SJCRH30 (cell line): ENCODE results near the gene GLP2R. TPM values are rescaled to one million over a fixed set of nuclear protein-coding genes. Genes with fewer than 3 reads are reported as not detected.
"Not testable (repeated sequence)": the region's sequence is repeated elsewhere in the genome, so short reads cannot be mapped to it uniquely, and the experiment has no call there.

Experiments
- DNase-seq, 2 experiments: peaks; one replicate each; pipeline ENCODE4 v3.0.0-alpha.2; 2015 to 2020
- H3K27ac ChIP-seq: fragments of 250-450 bp; sonication (Bioruptor Pico); 2 replicates; pipeline ENCODE4 v1.5.1; 2020; ENCODE audit warnings: mild to moderate bottlenecking, moderate library complexity
- H3K27me3 ChIP-seq: fragments of 250-450 bp; sonication (Bioruptor Pico); 2 replicates; pipeline ENCODE4 v1.5.1; 2020; ENCODE audit warnings: mild to moderate bottlenecking, moderate library complexity
- H3K36me3 ChIP-seq: fragments of 250-450 bp; sonication (Bioruptor Pico); 2 replicates; pipeline ENCODE4 v1.5.1; 2020; ENCODE audit warnings: mild to moderate bottlenecking, moderate library complexity
- H3K4me1 ChIP-seq: fragments of 250-450 bp; sonication (Bioruptor Pico); 2 replicates; pipeline ENCODE4 v1.5.1; 2020; ENCODE audit warnings: mild to moderate bottlenecking, moderate library complexity
- H3K4me3 ChIP-seq: fragments of 250-450 bp; sonication (Bioruptor Pico); 2 replicates; pipeline ENCODE4 v1.5.1; 2020; ENCODE audit warnings: mild to moderate bottlenecking, moderate library complexity
- H3K9me3 ChIP-seq: fragments of 250-450 bp; sonication (Bioruptor Pico); replicated peaks from 2 replicates; pipeline ENCODE4 v1.5.1; 2020; ENCODE audit warnings: mild to moderate bottlenecking, moderate library complexity
- total RNA-seq: library from RNA; depleted of rRNA; stranded (reverse); fragments of >200 nt; shearing (Covaris generic); gene quantifications from 2 replicates; pipeline ENCODE4 v1.2.3, GENCODE V29; 2014; rRNA removed

The GLP2R gene
- total RNA-seq, result not detected in 2 replicates

GRCh38 chr17:9825641-9826150 is at the start of gene GLP2R:
Gene GLP2R (plus strand): TSS chr17:9825924. CDS start chr17:9826064, 140 bp downstream.
- Histone ChIP-seq H3K27ac (no peak within 1 kb of the TSS), H3K9me3 (no peaks in the 10 kb centered on the region), H3K4me3 (no peak within 1 kb of the TSS), H3K27me3 (no peaks in the 10 kb centered on the region), H3K36me3 (no peaks in the 10 kb centered on the region), H3K4me1 (no peaks in the 10 kb centered on the region)
- DNase-seq, result no peak

GRCh38 chr17:9776911-9777310 is 48.8 kb upstream of the GLP2R start:
- no peaks in the 10 kb centered on the region for H3K36me3 ChIP-seq
- DNase-seq, result no peak

DNA sequence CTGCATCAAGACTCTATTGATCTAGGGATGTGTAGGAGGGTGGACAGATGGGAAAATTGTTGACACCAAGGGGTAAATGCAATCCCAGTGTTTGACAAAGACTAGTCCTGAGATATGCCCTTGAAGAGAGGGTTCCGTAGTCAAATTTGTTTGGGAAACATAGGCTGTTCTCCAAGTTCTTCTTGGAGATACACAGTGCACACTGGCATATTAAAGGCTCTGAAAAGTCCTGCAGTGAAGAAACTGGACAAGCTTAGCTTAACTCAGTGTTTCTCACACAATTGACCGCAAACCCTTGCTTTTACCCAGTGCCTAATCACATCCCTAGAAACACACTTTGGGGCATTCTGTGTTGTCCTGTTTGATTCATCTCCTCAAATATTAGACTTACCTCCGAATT is 45.2 kb upstream of the GLP2R start:
- H3K27me3 ChIP-seq, result no peaks in the 10 kb centered on the region
- H3K4me3 ChIP-seq, result no peak overlapping the region
- no peak overlapping the region for H3K27ac ChIP-seq
- H3K4me1 ChIP-seq, result no peaks in the 10 kb centered on the region
- no peaks in the 10 kb centered on the region for H3K9me3 ChIP-seq
- no peaks in the 10 kb centered on the region for H3K36me3 ChIP-seq
- no peak for DNase-seq

More at GRCh38 chr17:9776911-9777310, 48.8 kb upstream of the GLP2R start:
- H3K4me3 ChIP-seq, result no peak overlapping the region
- H3K4me1 ChIP-seq, result no peaks in the 10 kb centered on the region
- no peaks in the 10 kb centered on the region for H3K27me3 ChIP-seq
- H3K27ac ChIP-seq, result no peak overlapping the region
- no peaks in the 10 kb centered on the region for H3K9me3 ChIP-seq

DNA sequence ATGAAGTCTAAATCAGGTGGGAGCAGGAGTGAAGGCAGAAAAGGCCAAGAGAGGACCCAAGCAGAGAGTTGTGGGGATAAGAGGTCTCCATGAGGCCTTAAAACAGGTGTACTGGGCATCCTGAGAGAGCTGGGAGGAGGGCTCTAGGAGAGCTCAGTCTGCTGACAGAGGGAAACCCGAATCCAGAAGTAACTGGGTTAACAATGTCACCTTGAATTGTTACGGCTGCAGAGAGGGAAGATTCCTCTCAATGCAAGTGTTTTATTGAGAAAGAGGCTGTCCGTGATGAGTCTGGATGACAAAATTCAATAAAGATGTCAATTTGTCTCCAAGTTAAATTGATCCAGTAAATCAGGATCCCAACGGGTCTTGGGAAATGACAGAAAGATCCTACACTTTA is 42.7 kb upstream of the GLP2R start:
- no peaks in the 10 kb centered on the region for H3K9me3 ChIP-seq
- DNase-seq, result no peak

DNA sequence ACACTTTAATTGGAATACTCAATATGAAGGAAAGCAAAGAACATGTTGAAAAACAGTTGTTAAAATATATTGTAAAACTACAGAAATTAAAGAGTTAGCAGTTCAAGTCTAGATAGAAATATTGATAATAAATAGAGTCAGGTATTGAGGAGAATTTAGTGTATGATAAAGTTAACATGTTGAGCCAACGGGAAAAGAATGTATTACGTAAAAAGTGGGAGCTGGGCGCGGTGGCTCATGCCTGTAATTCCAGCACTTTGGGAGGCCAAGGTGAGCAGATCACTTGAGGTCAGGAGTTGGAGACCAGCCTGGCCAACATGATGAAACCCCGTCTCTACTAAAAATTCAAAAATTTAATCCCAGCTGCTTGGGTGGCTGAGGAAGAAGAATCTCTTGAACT is 42.3 kb upstream of the GLP2R start:
- H3K4me3 ChIP-seq, H3K27ac ChIP-seq, DNase-seq, H3K36me3 ChIP-seq, H3K9me3 ChIP-seq, H3K4me1 ChIP-seq, H3K27me3 ChIP-seq: not testable (repeated sequence)

More for the DNA sequence above, 42.7 kb upstream of the GLP2R start:
- H3K4me3 ChIP-seq, result no peak overlapping the region
- no peaks in the 10 kb centered on the region for H3K36me3 ChIP-seq
- H3K27ac ChIP-seq, result no peak overlapping the region
- H3K27me3 ChIP-seq, result no peaks in the 10 kb centered on the region
- H3K4me1 ChIP-seq, result no peaks in the 10 kb centered on the region

- Histone ChIP-seq H3K27ac (no peak overlapping the region), H3K9me3 (no peaks in the 10 kb centered on the region), H3K27me3 (no peaks in the 10 kb centered on the region), H3K4me3 (no peak overlapping the region), H3K36me3 (no peaks in the 10 kb centered on the region), H3K4me1 (no peaks in the 10 kb centered on the region)
- no peak for DNase-seq
Observed at GRCh38 chr17:9784544-9784943, 41.2 kb upstream of the GLP2R start.

- no peak for DNase-seq
Observed at GRCh38 chr17:9788601-9789000, 37.1 kb upstream of the GLP2R start.

GRCh38 chr17:9790316-9790715 is 35.4 kb upstream of the GLP2R start:
- no peak for DNase-seq
- Histone ChIP-seq H3K27ac (no peak overlapping the region), H3K4me3 (no peak overlapping the region)

More at GRCh38 chr17:9788601-9789000, 37.1 kb upstream of the GLP2R start:
- Histone ChIP-seq H3K27ac (no peak overlapping the region), H3K27me3 (no peaks in the 10 kb centered on the region), H3K9me3 (no peaks in the 10 kb centered on the region), H3K36me3 (no peaks in the 10 kb centered on the region), H3K4me3 (no peak overlapping the region), H3K4me1 (no peaks in the 10 kb centered on the region)

DNA sequence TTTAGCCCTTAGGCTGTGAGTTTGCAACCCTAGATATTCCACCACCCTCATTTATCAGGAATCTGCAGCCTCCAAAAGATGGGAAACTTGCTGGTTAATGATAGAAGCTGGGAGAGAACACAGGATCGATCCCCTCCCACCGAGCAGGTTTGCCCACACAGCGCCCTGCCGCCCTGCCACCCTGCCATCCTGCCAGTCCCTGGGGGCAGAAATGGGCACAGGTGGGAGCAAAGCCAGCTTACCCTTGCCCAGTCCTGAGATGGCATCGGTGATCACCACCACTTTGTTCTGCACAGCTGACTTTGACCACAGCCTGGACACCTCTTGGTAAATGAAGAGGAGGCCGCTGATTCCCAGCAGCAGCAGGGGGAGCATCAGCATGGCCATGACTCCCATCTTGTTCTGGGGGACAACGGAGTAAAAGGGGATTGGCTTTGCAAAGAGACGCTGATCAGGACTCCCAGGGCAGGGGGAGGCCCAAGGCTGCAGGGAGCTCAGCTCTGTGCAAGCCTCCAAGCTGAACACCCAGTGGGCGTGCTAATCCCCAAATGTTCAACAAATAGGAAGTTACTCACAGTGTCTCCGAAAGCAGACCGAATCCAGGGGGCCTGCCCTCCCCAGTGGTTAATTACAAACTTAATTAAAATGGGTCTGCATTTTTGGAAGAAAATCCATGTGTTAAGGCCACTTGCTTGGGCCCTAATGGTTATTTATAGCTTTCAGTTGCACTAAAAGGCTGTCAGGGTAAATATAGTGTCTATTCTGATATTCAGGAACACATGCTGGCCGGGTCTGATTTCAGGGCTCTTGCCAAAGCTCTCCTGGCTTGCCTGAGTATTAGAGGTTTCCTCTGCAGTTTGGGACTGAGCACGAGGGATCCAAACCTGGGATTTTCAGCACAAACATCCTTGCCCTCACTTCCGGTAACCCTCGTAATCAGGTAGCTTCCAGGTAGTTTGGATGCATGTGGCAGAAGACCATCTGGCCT is 34.5 kb upstream of the GLP2R start, which contains the start of gene DHRS7C:
TSS of gene DHRS7C (minus strand) at position 704 of the 988 bp plus-strand sequence. CDS start at position 396, 308 bp downstream.
- no peaks in the 10 kb centered on the region for H3K9me3 ChIP-seq
- no peak within 1 kb of the TSS for H3K4me3 ChIP-seq
- H3K27ac ChIP-seq, result no peak within 1 kb of the TSS
- H3K36me3 ChIP-seq, result no peaks in the 10 kb centered on the region
- DNase-seq, result peak in 1 of 2 experiments; percentile 9
- H3K27me3 ChIP-seq, result no peaks in the 10 kb centered on the region
- no peaks in the 10 kb centered on the region for H3K4me1 ChIP-seq

More at GRCh38 chr17:9790316-9790715, 35.4 kb upstream of the GLP2R start:
- Histone ChIP-seq H3K9me3 (no peaks in the 10 kb centered on the region), H3K4me1 (no peaks in the 10 kb centered on the region), H3K36me3 (no peaks in the 10 kb centered on the region), H3K27me3 (no peaks in the 10 kb centered on the region)

DNA sequence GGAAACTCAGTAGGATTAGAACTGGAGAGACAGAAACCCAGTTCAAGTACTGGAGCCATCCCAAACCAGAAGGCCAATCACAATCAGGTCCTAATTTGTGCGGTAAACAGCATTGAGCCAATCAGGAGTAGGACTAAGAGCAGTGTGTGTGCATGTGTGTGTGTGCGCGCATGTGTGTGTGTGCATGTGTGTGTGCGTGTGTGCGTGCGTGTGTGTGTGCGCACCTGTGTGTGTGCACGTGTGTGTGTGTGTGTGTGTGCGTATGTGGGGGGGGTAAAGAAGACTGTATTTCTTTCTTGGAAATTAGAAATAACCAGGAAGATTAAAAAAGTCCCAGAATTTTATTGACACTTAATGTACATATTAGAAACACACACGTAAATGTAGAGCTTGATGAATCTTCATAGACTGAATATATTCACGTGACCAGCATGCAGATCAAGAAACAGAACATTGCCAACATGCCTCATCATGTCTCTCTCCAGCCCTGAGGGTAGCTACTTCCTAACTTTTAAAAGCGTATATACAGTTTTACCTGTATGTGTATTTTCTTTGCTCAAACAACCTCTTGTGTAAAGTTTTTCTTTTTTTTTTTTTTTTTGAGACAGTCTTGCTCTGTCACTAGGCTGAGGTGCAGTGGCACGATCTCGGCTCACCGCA is 33.4 kb upstream of the GLP2R start:
- Histone ChIP-seq H3K27me3 (no peaks in the 10 kb centered on the region), H3K4me3 (no peak overlapping the region), H3K9me3 (no peaks in the 10 kb centered on the region), H3K36me3 (no peaks in the 10 kb centered on the region), H3K27ac (no peak overlapping the region), H3K4me1 (no peaks in the 10 kb centered on the region)
- DNase-seq, result no peak

GRCh38 chr17:9798008-9798407 is 27.7 kb upstream of the GLP2R start:
- Histone ChIP-seq H3K9me3 (no peaks in the 10 kb centered on the region), H3K4me3 (no peak overlapping the region), H3K36me3 (no peaks in the 10 kb centered on the region), H3K4me1 (no peaks in the 10 kb centered on the region), H3K27me3 (no peaks in the 10 kb centered on the region), H3K27ac (no peak overlapping the region)
- no peak for DNase-seq

DNA sequence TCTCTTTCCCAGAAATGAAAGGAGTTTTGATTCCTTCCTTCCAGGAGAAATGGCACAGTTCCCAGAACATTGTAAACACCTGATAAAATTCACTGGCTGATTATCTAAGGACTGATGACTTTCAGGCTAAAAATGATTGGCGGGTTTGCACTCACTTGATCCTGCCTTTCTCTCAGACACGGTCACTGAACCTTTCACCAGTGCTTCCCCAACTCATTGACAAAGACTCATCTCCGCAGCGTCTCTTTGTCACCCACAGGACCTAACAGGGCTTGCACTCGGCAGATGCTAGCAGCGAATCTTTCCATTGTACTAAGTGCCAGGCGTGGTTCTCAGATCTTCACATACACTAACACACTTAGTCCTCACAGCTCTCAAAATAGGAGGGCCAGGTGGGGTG is 27.0 kb upstream of the GLP2R start:
- Histone ChIP-seq H3K27ac (no peak overlapping the region), H3K36me3 (no peaks in the 10 kb centered on the region), H3K4me1 (no peaks in the 10 kb centered on the region), H3K27me3 (no peaks in the 10 kb centered on the region), H3K4me3 (no peak overlapping the region), H3K9me3 (no peaks in the 10 kb centered on the region)
- DNase-seq, result no peak

DNA sequence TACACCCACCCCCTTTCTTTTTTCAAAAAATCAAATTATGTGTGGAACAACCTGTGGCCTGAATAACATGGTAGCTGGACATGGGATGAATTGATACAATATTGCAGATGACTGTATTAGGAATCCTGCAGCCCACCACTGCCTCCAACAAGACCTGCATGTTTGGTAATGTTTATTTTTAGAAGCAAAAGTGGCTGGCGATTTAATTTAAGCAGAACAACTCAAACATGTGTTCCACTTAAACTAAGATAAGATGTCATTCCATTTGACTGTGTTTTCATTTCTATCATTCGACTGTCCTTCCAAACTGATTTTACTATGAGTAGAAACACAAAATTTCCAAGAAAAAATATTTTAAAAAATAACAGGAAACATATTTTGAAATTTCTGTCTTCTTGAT is 24.2 kb upstream of the GLP2R start:
- no peak for DNase-seq

DNA sequence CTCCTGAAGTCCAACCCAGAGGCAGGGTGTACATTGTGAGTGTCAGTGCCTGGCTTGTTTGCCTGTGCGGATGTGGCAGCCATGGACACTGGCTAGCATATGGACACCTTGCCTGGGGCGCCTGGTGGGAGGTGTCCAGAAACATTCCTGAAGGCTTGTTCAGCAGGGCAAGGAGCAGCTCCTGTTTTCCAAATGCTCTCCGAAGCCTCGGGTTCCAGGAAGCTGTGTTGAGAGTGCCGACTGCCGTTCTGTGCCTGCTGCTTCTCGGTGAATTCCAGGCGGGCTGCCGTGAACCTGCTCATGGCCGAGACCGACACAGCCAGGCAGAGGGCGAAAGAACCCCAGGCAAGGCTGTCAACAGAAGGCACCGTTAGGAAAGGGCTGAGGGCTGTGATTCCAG is 23.4 kb upstream of the GLP2R start:
- no peaks in the 10 kb centered on the region for H3K9me3 ChIP-seq
- DNase-seq, result no peak
- no peak overlapping the region for H3K4me3 ChIP-seq
- H3K36me3 ChIP-seq, result no peaks in the 10 kb centered on the region
- H3K27ac ChIP-seq, result no peak overlapping the region
- no peaks in the 10 kb centered on the region for H3K4me1 ChIP-seq
- no peaks in the 10 kb centered on the region for H3K27me3 ChIP-seq

More for the DNA sequence above, 24.2 kb upstream of the GLP2R start:
- no peaks in the 10 kb centered on the region for H3K27me3 ChIP-seq
- no peaks in the 10 kb centered on the region for H3K9me3 ChIP-seq
- no peaks in the 10 kb centered on the region for H3K4me1 ChIP-seq
- no peaks in the 10 kb centered on the region for H3K36me3 ChIP-seq
- no peak overlapping the region for H3K27ac ChIP-seq
- H3K4me3 ChIP-seq, result no peak overlapping the region

- H3K27ac ChIP-seq, result no peak overlapping the region
- H3K27me3 ChIP-seq, result no peaks in the 10 kb centered on the region
- no peak for DNase-seq
- H3K9me3 ChIP-seq, result no peaks in the 10 kb centered on the region
- no peak overlapping the region for H3K4me3 ChIP-seq
- no peaks in the 10 kb centered on the region for H3K4me1 ChIP-seq
- H3K36me3 ChIP-seq, result no peaks in the 10 kb centered on the region
Observed at GRCh38 chr17:9802697-9803096, 23.0 kb upstream of the GLP2R start.
